GM21717 (cell line): ENCODE measurements around the gene PNMA8B.

Source experiments
- ATAC-seq: cut with Tn5 transposase; IDR thresholded peaks from one replicate; pipeline ENCODE4 v1.9.1; 2021; ENCODE audit warnings: mild to moderate bottlenecking, moderate library complexity; ENCODE audit not compliant: unreplicated experiment

The PNMA8B gene

DNA sequence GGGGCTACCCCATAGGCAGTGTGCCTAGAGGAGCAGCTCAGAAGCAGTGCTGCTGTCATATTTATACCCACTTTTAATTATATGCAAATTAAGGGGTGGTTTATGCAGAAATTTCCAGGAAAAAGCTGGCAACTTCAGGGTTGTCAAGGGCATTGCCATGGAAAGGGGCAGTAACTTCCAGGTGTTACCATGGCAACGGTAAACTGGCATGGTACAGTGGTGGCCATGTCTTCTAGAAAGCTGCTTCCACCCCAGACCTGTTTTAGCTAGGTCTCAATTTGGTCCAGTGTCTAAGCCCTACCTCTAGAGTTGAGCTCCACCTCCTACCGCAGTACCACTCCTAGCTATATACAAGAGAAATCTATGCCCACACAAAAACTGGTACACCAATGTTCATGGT is 35.6 kb downstream of the PNMA8B start:
- ATAC-seq: no peak

DNA sequence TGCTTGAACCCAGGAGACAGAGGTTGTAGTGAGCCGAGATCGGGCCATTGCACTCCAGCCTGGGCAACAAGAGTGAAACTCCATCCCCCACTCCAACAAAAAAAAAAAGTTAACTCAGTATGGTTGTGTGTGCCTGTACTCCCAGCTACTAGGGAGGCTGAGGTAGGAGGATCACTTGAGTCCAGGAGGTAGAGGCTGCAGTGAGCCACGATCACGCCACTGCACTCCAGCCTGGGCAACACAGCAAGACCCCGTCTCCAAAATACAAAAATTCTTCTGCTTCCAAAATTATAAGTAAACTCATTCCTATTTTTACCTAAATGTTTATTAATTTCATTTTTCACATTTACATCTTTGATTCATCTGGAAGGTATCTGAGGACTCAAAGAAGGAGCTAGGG is 38.7 kb downstream of the PNMA8B start:
- no peak for ATAC-seq

DNA sequence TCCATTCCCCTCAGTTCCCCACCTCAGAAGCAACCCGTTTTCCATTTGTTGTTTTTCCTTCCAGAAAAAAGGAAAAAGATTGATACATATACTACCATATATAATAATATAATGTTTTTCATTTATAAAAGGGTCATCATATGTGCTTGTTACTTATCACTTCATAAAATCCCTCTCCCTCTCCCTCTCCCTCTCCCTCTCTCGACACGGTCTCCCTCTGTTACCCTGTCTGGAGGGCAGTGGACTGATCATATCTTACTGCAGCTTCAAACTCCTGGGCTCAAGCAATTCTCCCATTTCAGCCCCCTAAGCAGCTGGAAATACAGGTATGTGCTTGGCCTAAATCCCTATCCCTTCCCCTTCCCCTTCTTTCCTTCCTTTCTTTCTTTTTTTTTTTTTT is 41.4 kb downstream of the PNMA8B start:
- ATAC-seq: no peak

DNA sequence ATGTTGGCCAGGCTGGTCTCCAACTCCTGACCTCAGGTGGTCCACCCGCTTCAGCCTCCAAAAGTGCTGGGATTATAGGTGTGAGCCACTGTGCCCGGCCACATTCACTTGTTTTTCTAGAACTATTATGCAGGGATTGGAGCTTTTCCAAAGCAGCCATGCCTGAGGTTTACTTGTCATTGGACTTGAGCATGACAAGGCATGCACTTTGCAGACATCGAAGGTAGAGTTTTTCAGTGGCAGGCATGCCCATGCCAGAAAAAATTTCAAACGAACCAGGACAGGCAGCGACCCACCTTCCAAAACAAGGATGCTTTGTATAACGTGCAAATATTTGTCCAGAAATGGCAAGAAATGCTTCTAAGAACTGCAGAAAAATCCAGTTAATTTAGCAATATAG is 42.0 kb downstream of the PNMA8B start:
- no peak for ATAC-seq

DNA sequence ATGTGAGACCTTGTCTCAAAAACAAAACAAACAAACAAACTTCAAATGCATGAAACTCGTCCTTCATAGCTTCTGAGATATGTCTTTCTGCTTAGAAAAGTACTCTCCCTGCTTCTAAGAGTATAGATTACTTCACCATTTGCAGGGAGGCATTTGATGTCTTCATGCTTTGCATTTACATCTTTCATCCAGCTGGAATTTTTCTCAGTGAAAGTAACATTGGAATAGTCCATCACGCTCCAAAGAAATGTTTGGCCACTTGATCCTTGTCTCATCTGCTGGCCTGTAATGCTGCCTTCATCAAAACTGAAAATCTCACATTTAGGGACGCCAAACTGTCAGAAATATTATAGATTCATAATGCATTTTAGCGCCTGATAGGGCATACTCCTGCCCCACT is 43.5 kb downstream of the PNMA8B start:
- no peak for ATAC-seq

DNA sequence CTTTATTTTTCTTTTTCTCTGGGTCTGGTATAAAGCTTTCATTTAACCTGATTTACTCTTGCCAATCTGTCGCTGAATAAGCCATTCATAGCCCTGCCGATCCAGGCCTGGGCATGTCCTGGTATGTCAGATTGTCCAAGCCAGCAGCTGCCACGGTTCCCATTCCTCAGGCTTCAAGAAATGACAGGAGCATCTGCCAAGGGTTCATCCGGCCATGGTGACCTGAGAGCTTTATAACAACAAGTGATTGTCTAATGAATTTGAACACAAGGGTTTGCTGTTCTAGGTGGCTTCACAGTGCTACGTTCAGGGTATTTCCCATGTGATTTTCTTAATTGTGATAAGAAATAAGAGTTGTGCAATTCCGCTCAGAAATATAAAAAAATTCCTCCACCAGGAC is 44.3 kb downstream of the PNMA8B start:
- ATAC-seq: no peak

DNA sequence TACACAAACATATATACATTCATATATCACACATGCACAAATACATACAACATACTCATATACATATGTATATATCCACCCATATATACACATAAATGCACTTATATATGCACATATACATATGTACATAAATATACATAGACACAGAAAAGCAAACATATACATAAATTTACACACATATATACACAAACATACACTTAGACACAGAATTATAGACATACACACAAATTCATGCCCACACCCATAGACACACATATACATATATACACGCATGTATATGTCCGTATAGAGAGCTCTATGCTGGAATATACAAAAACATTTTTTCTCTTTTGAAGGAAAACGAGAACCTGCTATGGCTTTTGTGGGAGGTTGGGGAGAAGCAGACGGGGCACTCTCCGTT is 44.9 kb downstream of the PNMA8B start:
- ATAC-seq: no peak

DNA sequence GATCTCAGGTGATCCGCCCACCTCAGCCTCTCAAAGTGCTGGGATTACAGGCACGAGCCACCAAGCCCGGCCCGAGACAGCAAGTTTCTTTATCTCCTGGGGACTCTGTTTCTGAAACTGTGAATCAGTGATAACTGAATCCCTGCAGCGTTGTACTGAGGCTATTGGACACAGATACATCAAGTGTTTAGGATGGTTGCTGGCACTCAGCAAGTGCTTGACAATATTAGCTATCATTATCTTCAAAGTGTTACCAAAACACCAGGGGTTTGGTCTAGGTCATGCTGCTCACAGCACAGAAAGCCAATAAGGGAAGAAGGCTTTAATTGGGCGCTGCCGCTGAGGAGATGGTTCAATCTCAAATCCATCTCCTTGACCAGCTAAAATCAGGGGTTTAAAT is 46.4 kb downstream of the PNMA8B start:
- no peak for ATAC-seq

DNA sequence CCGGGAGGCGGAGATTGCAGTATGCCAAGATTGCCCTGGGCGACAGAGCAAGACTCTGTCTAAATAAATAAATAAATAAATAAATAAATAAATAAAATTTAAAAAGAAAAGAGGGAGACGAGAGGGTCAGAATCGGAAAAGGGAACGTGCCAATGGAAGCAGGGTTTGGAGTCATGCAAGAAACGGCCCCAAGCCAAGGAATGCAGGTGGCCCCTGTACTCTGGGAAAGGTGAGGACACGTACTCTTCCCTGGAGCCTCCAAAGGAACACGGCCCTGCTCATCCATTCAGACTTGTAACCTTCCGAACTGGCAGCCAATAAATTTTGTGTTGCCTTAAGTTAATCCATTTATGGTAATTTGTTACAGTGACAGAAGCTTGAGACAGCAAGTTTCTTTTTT is 47.1 kb downstream of the PNMA8B start:
- ATAC-seq: no peak

DNA sequence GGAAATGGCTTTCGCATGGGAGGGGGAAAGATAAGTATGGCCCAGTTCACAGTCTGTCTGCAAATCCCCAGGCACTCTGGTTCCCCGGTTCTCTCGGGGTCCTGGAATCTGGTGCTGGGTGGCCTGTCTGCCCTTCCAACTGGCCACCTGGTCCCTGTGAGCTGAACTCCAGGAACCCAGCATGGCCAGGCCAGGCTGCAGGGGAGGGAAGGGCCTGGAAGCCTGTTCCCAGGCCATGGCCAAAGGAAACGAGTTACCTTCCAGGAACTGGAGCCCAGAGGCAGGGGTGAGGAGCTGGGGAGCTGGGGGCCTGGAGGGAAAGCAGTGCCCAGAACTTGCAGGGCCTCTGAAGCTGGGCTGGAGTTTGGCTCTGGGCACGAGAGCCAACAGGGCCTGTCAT is 47.8 kb downstream of the PNMA8B start:
- no peak for ATAC-seq

DNA sequence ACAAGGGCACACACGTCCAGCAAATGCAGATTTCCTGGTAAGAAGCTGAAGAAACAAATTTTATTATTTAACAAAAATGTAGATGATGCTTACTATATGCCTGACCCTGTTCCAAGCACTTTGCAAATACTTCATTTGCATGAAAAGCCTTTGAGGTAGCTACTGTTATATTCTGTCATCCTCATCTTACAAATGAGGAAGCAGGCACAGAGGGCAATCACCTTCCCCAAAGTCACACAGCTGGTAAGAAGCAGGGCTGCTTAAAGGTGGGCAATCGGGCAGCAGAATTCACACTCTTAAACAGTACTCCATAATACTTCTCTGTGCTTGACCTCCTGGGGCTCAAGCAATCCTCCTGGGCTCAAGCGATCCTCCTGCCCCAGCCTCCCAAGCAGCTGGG is 48.7 kb downstream of the PNMA8B start:
- no peak for ATAC-seq

DNA sequence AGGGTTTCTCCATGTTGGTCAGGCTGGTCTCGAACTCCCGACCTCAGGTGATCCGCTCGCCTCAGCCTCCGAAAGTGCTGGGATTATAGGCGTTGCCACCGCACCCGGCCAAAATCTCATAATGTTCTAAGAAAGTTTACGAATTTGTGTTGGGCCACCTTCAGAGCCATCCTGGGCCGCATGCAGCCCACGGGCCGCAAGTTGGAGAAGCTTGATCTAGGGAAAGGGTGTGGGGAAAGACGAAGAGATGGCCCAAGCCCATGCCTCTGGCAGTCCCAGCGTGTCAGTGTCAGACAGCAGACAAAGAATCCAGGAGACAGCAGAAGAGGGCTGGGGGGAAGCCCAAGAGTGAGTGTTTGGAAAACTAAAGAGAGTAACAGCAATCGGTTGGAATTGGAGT is 49.6 kb downstream of the PNMA8B start:
- ATAC-seq: no peak

DNA sequence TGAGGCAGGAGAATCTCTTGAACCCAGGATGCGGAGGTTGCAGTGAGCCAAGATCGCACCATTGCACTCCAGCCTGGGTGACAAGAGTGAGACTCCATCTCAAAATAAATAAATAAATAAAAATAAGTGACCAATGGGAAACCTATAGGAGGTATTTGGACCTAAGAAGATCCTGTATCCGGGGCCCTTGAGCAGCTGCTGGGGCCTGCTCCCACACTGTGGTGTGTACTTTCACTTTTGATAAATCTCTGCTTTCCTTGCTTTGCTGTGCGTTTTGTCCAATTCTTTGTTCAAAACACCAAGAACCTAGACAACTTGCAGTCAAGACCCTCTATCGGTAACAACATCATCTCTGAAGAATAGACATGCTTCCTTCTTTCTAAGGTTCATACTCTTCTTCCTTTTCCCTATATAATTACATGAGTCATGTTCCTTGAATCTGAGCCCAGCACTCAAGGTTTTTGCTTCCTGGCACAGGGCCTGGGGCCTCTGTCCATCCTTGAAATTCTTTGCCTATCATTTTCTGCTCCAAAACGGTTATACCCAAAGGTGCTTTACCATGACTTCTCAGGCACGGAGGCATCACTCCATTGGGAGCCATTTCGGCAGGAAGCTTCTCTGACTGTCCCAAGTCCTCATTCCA is 52.7 kb downstream of the PNMA8B start:
- no peak for ATAC-seq

DNA sequence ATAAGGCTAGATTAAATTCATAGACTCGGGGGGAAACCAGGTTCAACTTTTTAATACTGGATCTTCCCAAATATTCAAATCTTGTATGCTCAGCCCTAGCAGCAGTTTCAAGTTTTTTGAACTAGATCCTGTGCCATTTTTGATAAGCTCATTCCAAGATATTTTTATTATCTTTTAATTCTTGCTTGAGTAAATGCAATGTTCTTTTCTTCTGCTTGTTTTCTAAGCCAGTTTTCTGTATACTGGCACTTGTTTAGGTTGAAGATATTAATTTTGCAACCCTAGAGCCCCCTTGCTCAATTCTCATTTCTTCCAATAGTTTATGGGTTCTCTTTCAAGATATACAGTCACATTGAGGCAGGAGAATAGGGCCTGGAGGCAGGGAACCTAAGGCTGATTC is 53.8 kb downstream of the PNMA8B start:
- no peak for ATAC-seq
